ENCODE data around the gene GK. TPM values are rescaled to one million over a fixed set of nuclear protein-coding genes. Genes with fewer than 3 reads are reported as not detected.

GK gene
- total RNA-seq, 2 experiments from 2014 or later, result 34.2 to 37.5 TPM

DNA sequence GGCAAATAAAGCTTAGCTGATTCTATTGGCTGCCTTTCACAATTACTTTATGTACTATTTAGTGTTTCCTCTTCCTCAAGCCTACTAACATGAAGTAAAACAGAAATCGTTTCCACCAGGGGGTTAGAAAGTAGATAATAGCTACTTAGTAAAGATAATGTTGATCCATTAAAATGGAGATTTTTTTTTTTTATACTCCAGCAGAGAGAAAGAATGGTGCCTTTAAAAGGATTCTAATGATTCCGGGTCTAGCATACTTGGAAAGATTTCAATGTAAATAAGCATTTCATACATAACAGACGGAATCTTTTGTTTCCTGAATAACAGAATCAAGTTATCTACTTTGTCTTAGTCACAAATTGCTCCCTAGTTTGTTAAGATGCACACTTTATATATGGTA lies 37.1 kb downstream of the GK start:
- H3K36me3 Mint-ChIP-seq (ENCODE audit: low read depth), result peaks cover 36% of the 10 kb centered on the region
- CTCF ChIA-PET, result no interaction called here

DNA sequence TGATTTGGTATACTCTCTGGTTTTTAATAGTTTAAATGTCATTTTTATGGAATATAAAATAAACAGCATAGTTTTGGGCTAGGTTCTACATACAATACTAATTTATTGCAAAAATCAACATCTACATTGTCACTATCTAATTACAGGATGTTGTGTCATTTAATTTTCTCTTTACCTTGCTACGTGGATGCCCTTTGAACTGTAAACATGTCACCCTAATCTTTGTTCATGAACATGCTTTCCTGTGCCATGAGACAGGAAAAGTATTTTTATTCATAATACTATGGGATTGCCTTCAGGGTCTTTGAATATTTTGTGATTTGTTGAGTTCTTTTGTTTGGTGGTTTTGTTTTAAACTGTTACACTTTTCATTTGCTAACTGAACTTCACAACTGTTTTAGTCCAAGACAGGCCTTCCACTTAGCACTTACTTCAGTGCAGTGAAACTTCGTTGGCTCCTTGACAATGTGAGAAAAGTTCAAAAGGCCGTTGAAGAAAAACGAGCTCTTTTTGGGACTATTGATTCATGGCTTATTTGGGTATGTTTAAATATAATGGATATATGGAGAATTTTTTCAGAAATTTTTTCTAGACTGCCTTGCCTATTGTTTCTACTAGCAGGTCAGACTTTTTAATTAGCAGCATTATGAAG lies 40.9 kb downstream of the GK start:
- DNase-seq, result no peak
- Mint-ChIP-seq H3K4me3 (no peak overlapping the region), H3K27me3 (no peaks in the 10 kb centered on the region), H3K4me1 (no peaks in the 10 kb centered on the region), H3K27ac (no peak overlapping the region), H3K9me3 (no peaks in the 10 kb centered on the region), H3K36me3 (ENCODE audit: low read depth) (peaks cover 35% of the 10 kb centered on the region)
- POLR2A ChIA-PET, result no interaction called here
- CTCF ChIA-PET, result no interaction called here

More for the DNA sequence above, 37.1 kb downstream of the GK start:
- no peak for DNase-seq
- no peaks in the 10 kb centered on the region for H3K9me3 Mint-ChIP-seq
- POLR2A ChIA-PET, result interaction anchor here (0.6 kb wide), 1 partner anchor 48 kb away, joined by 3 read pairs; no protein-coding TSS in a partner anchor
- H3K27ac Mint-ChIP-seq, result no peak overlapping the region
- H3K4me1 Mint-ChIP-seq, result no peaks in the 10 kb centered on the region
- no peak overlapping the region for H3K4me3 Mint-ChIP-seq
- no peaks in the 10 kb centered on the region for H3K27me3 Mint-ChIP-seq

DNA sequence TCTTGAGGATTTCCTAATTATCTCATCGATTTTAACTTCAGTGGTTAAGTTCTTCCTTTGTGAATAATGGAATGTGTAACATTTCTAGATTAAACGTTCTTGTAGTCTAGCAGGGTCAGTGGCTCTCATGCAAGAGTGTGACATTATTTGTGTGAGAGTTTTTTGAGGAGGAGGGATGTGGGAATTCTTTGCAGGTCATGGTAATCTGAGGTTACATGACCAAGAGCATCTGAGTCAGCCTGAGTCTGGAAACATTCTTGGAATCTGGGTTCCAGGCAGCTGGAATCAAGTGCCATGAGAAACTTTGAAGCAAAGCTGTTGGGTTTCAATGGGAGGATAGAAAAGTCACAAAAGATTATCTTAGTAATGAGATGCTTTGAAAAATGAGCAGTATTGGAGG lies 49.5 kb downstream of the GK start:
- no peak for DNase-seq
- Mint-ChIP-seq H3K9me3 (no peaks in the 10 kb centered on the region), H3K4me1 (peaks cover 10% of the 10 kb centered on the region), H3K27me3 (no peaks in the 10 kb centered on the region), H3K36me3 (ENCODE audit: low read depth) (peaks cover 32% of the 10 kb centered on the region), H3K4me3 (no peak overlapping the region), H3K27ac (no peak overlapping the region)
- POLR2A ChIA-PET, result no interaction called here
- CTCF ChIA-PET, result no interaction called here

DNA sequence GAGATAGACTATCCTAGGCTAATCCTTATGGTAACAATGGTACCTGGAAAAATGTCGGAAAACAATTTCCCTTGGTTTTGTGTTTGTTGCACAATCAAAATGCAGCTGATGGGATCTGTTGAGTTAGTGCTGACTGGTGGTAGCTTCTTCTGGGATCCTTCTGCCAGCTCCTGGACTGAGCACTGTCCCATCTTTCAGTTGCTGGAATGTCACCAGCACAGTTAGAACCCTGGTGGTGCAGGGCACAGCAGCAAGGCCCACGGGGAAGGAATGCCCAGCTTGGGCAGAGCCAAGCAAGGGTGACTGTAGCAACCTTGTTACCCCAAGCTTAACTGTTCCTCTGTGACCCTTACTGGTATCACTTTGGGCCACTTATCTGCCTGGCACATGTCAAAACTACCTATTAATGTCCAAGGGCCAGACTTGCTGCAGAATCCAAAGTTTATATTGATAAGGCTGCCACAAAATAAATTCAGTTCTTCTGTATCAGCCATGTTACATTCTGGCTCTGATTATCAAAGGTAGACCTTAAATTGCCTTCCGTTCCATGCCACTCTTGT lies 53.1 kb downstream of the GK start:
- Mint-ChIP-seq H3K27ac (no peak overlapping the region), H3K4me1 (peaks cover 8% of the 10 kb centered on the region), H3K36me3 (ENCODE audit: low read depth) (peaks cover 44% of the 10 kb centered on the region), H3K4me3 (no peak overlapping the region), H3K9me3 (no peaks in the 10 kb centered on the region), H3K27me3 (no peaks in the 10 kb centered on the region)
- ChIA-PET POLR2A (no interaction called here), CTCF (no interaction called here)
- no peak for DNase-seq

DNA sequence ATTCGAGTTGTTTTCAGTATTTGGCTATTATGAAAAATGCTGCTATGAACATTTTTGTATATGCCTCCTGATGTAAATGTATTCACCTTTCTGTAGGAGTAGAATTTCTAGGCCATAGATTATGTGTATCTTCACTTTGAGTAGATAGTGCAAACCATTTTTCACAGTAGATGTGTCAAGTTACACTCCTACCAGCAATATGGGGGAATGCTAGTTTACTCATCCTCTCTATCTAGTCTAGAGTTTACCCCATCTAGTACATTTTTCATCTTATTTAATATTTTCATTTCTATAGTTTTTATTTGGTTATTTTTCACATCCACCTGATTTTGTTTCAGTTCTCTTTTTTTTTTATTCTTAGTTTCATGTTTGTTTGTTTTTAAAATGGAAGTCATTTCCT lies 59.0 kb downstream of the GK start:
- Mint-ChIP-seq H3K27ac (peak overlapping the region; percentile 31), H3K9me3 (no peaks in the 10 kb centered on the region), H3K36me3 (ENCODE audit: low read depth) (peaks cover 48% of the 10 kb centered on the region), H3K4me3 (no peak overlapping the region), H3K4me1 (peaks cover 49% of the 10 kb centered on the region), H3K27me3 (no peaks in the 10 kb centered on the region)
- CTCF ChIA-PET, result interaction anchor here (0.7 to 2.4 kb wide), 6 partner anchors 11 to 134 kb away, joined by 3 to 5 read pairs (median 4); partner anchors contain the start of gene TASL
- DNase-seq, result no peak
- POLR2A ChIA-PET, result no interaction called here

DNA sequence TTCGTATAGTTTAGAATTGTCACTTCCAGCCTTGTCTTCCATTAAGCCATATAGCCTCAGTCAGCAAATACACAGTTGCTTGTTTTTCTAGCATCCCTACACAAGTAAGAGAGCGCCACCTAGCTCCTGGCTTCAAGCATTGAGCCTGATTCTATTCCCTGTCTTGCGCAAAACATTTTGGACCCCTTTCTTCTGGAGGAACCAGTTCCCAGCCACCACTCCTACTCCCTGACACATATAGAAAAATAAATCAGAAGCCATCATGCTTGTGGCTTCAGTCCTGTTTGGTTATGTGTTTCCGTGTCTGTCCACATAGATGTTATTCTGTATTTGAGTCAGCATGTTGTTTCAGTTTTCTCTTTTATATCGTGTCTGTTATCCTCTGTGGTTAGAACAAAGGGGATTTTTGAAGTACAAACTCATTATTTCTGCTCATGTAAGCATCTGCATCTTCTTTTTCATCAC lies 59.9 kb downstream of the GK start:
- peak overlapping the region; percentile 89 for H3K27ac Mint-ChIP-seq
- no peaks in the 10 kb centered on the region for H3K9me3 Mint-ChIP-seq
- H3K36me3 Mint-ChIP-seq (ENCODE audit: low read depth), result peaks cover 51% of the 10 kb centered on the region
- CTCF ChIA-PET, result interaction anchor here (0.9 to 2.4 kb wide), 7 partner anchors 12 to 144 kb away, joined by 3 to 5 read pairs (median 3); no protein-coding TSS in a partner anchor
- H3K27me3 Mint-ChIP-seq, result no peaks in the 10 kb centered on the region
- H3K4me3 Mint-ChIP-seq, result peak overlapping the region; percentile 49
- DNase-seq, result peak; percentile 52
- POLR2A ChIA-PET, result interaction anchor here (1.0 kb wide), 1 partner anchor 15 kb away, joined by 3 read pairs; no protein-coding TSS in a partner anchor
- H3K4me1 Mint-ChIP-seq, result peaks cover 51% of the 10 kb centered on the region

DNA sequence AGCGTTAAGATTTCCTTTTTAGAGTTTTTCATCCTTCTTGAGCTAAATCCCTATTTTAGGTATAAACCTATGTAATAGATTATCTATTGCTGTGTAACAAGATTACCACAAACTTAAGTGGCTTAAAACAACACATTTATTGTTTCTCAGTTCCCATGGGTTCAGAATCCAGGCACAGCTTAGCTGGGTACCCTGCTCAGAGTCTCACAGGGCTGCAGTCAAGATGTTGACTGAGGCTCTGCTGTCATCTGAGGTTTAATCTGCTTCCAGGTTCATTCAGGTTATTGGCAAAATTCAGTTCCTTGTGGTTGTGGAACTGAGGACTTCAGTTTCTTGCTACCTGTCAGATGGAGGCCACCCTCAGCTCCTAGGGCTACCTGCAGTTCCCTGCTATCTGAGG lies 60.9 kb downstream of the GK start:
- no peak for DNase-seq
- ChIA-PET CTCF (interaction anchor here (1.0 to 2.4 kb wide), 3 partner anchors 13 to 79 kb away, joined by 4 to 5 read pairs (median 4); no protein-coding TSS in a partner anchor), POLR2A (interaction anchor here (0.7 to 2.0 kb wide), 3 partner anchors 14 to 176 kb away, joined by 3 to 8 read pairs (median 3); no protein-coding TSS in a partner anchor)
- Mint-ChIP-seq H3K27ac (peak overlapping the region; percentile 65), H3K4me1 (peaks cover 51% of the 10 kb centered on the region), H3K9me3 (no peaks in the 10 kb centered on the region), H3K4me3 (no peak overlapping the region), H3K27me3 (no peaks in the 10 kb centered on the region), H3K36me3 (ENCODE audit: low read depth) (peaks cover 51% of the 10 kb centered on the region)

DNA sequence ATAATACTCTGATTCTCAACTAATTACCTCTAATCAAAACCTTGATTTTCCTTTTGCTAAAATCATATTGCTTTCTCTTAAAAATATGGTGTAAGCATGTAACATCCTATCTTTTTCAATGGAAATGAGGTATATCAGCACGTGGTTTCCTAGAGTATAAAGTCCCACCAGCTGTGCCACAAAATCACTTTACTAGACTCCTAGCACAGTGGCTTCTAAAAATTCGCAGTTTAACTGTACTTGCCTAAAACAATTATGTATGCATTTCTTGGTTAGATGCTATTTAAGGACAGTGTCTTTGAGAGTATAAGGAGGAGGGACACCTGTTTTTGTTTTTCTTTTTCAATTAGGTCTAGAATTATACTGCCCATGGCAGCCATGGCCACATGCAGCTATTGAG lies 62.8 kb downstream of the GK start:
- ChIA-PET POLR2A (interaction anchor here (1.5 kb wide), 1 partner anchor 63 kb away, joined by 3 read pairs; the partner anchor contains the start of gene GK), CTCF (interaction anchor here (1.5 kb wide), 1 partner anchor 20 kb away, joined by 8 read pairs; no protein-coding TSS in a partner anchor)
- Mint-ChIP-seq H3K9me3 (no peaks in the 10 kb centered on the region), H3K4me1 (peaks cover 46% of the 10 kb centered on the region), H3K27me3 (no peaks in the 10 kb centered on the region), H3K4me3 (no peak overlapping the region), H3K27ac (no peak overlapping the region), H3K36me3 (ENCODE audit: low read depth) (peaks cover 49% of the 10 kb centered on the region)
- no peak for DNase-seq

DNA sequence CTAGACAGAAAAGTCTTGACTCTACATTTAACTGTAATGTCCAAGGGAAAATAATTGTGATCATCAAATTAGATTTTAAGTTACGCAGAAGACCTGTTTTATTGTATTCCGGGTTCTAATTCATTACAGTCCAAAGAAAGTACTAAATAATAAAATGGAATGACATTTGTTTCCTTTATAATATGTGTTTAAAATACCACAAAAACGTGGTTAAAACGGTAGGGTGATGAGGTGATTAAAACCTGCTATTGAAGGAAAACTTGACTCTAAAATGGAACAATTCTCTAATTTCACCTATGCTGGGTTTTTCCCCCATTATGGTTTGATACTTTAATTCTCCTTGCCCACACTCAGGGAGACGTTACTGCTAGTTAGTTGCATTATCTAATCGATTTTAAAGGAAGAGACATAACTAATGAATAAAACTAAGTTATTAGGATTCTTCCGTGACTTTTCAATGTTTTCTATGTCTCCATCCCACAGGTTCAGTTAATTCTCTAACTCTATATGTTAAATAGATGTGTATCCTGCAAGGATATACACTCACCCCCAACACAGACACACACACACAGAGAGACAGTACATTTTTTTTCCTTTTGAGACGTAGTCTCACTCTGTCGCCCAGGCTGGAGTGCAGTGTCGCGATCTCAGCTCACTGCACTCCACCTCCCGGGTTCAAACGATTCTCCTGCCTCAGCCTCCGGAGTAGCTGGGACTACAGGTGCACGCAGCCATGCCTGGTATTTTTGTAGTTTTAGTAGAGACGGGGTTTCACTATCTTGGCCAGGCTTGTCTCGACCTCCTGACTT lies 80.8 kb downstream of the GK start:
- no peak overlapping the region for H3K27ac Mint-ChIP-seq
- no peaks in the 10 kb centered on the region for H3K9me3 Mint-ChIP-seq
- peaks cover 3% of the 10 kb centered on the region for H3K4me1 Mint-ChIP-seq
- H3K4me3 Mint-ChIP-seq, result no peak overlapping the region
- ChIA-PET POLR2A (no interaction called here), CTCF (interaction anchor here (0.8 to 2.0 kb wide), 3 partner anchors 15 to 130 kb away, joined by 3 to 7 read pairs (median 6); no protein-coding TSS in a partner anchor)
- H3K36me3 Mint-ChIP-seq (ENCODE audit: low read depth), result peaks cover 3% of the 10 kb centered on the region
- H3K27me3 Mint-ChIP-seq, result no peaks in the 10 kb centered on the region
- no peak for DNase-seq

DNA sequence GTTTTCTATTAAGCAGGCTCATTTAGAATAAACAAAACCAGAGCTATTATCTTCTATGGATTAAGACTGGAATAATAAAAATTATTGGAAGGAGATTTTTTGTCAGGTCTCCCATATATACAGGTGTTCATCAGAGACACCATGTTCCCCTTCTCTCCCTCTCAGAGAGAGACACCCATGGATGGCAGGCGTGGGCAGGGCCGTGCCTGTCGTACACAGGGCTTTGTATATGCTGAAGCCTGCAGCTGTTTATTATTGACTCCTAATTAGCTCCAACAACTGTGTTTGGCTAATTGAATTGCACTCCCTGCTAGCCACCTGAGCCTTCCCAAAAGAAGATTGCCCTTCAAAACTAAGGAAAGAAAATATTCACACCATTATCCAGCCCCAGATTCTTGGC lies 81.6 kb downstream of the GK start:
- H3K27ac Mint-ChIP-seq, result no peak overlapping the region
- DNase-seq, result no peak
- no peak overlapping the region for H3K4me3 Mint-ChIP-seq

DNA sequence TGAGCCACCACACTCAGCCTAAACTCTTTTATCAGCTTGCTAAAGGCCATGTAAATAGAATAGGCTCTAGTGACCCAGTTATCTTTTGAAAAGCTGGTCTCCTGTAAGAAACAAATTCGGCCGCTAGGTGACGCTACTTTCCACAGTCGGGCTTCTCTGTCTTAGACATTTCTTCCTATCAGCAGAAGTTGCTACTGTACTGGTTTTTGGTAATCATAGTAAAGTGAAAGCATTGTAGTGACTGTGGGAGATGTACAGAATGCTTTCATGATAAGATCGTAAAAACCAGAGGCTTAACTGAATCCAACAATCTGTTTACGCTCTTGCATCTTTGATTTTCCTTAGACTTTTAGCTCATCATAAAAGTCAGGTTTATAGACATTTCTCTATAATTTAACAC lies 82.6 kb downstream of the GK start:
- peak; percentile 77 for DNase-seq
- Mint-ChIP-seq H3K27me3 (no peaks in the 10 kb centered on the region), H3K4me3 (no peak overlapping the region), H3K9me3 (no peaks in the 10 kb centered on the region), H3K36me3 (ENCODE audit: low read depth) (peaks cover 3% of the 10 kb centered on the region), H3K4me1 (peaks cover 3% of the 10 kb centered on the region), H3K27ac (no peak overlapping the region)
- CTCF ChIA-PET, result interaction anchor here (0.6 to 2.0 kb wide), 15 partner anchors 11 to 303 kb away, joined by 3 to 9 read pairs (median 4); no protein-coding TSS in a partner anchor
- POLR2A ChIA-PET, result interaction anchor here (1.6 kb wide), 1 partner anchor 79 kb away, joined by 4 read pairs; no protein-coding TSS in a partner anchor

More for the DNA sequence above, 81.6 kb downstream of the GK start:
- H3K4me1 Mint-ChIP-seq, result peaks cover 3% of the 10 kb centered on the region
- POLR2A ChIA-PET, result no interaction called here
- H3K36me3 Mint-ChIP-seq (ENCODE audit: low read depth), result peaks cover 3% of the 10 kb centered on the region
- no peaks in the 10 kb centered on the region for H3K9me3 Mint-ChIP-seq
- CTCF ChIA-PET, result interaction anchor here (0.8 to 2.0 kb wide), 5 partner anchors 15 to 130 kb away, joined by 3 to 8 read pairs (median 6); no protein-coding TSS in a partner anchor
- H3K27me3 Mint-ChIP-seq, result no peaks in the 10 kb centered on the region

DNA sequence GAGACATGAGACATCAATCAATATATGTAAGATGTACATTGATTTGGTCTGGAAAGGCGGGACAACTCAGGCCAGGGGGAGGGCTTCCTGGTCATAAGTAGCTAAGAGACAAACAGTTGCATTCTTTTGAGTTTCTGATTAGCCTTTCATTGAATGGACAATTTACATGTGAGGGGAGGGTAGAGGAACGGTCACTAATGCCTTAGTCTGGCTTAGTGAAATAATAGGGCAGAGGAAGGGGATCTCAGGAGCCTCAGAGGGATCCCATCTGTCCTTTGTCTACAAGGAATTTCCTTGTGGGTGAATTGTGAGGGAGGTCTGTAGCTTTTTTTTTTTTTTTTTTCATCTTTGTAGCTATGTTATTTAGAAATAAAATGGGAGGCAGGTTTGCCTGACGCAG lies 88.3 kb downstream of the GK start:
- POLR2A ChIA-PET, result no interaction called here
- H3K9me3 Mint-ChIP-seq, result no peaks in the 10 kb centered on the region
- CTCF ChIA-PET, result no interaction called here
- H3K4me1 Mint-ChIP-seq, result no peaks in the 10 kb centered on the region
- H3K36me3 Mint-ChIP-seq (ENCODE audit: low read depth), result no peaks in the 10 kb centered on the region
- H3K27ac Mint-ChIP-seq, result no peak overlapping the region
- no peak overlapping the region for H3K4me3 Mint-ChIP-seq
- DNase-seq, result no peak
- peaks cover 2% of the 10 kb centered on the region for H3K27me3 Mint-ChIP-seq

Data from activated CD4-positive, alpha-beta memory T cell treated with anti-CD3 and anti-CD28 coated beads, Interleukin-2, amount 10 ng/mL, durations not matched to agents 7 days and 5 days (primary cell).